H7 (cell line): ENCODE measurements around the gene SLU7. TPM values are rescaled to one million over a fixed set of nuclear protein-coding genes. Genes with fewer than 3 reads are reported as not detected.

ENCODE experiments used
- DNase-seq: peaks from one replicate; pipeline ENCODE4 v3.0.0; 2012
- H3K27me3 ChIP-seq: 2 replicates; pipeline ENCODE4 v1.6.0; 2011; ENCODE audit warnings: mild to moderate bottlenecking, low read length; ENCODE audit not compliant: control insufficient read depth, insufficient read depth
- H3K36me3 ChIP-seq: replicated peaks from 2 replicates; pipeline ENCODE4 v1.5.1; 2011; ENCODE audit warnings: low read length; ENCODE audit not compliant: control insufficient read depth, insufficient read depth
- H3K4me3 ChIP-seq: 2 replicates; pipeline ENCODE4 v1.5.1; 2011; ENCODE audit warnings: low read depth, mild to moderate bottlenecking, control low read depth, low read length, moderate library complexity; ENCODE audit not compliant: insufficient read depth
- total RNA-seq: library from RNA; depleted of rRNA; stranded (reverse); fragments of >200 nt; shearing (Covaris generic); gene quantifications from 2 replicates; pipeline ENCODE4 v1.2.3, GENCODE V29; 2014

The SLU7 gene
- total RNA-seq, 1 experiment from 2014 or later: 19.8 TPM

DNA sequence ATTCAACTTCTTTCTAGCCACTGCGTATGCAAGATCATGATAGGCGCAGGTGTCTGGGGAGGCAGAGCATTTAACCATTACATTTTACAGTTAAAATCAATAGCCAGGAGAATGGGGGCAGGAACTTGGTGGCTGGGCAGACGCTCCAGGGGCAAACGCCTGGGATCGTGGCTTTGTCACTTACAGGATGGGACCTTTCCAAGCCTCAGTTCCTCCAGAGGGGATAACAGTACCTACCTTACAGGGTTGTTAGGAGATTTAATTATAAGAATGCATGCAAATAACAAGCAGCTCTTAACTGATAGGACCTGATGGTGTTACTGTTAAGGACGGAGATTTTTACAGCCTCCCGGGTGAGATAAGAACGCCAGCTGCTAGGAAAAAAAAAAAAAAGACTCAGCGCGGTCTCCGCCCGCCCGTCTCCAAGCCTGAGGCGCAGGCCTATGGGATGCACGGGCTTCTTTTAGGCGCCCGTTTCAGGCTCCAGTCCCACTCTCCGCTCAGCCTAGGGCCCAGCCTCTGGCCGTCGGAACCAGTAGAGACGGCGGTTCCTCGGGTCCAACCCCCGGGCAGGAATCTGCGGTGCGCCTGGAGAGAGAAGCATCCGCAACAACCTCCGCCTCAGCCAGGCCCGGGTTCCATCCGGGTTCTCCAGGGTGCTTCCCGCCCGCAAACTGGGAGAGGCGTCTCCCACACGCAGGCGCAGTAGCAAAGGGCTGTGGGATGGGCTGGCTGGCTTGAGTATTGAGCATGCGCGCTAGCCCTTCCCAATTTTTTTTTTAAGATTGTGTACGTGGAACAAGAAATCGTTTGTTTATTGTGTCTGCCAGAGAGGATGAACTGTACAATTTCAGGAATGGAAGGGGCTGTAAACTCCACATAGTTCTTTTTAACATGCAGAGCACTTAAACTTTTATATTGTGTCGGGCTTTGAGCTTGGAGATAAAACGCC is 19.2 kb downstream of the SLU7 start, which contains the start of gene FAM200C:
Gene FAM200C, minus strand, starts transcription at position 653 of the 952 bp plus-strand sequence. CDS start 4,564 bp downstream, outside the sequence.
- Histone ChIP-seq H3K4me3 (peak within 1 kb of the TSS; percentile 84), H3K36me3 (peaks cover 4% of the 10 kb centered on the region), H3K27me3 (no peaks in the 10 kb centered on the region)
- peak; percentile 97 for DNase-seq

DNA sequence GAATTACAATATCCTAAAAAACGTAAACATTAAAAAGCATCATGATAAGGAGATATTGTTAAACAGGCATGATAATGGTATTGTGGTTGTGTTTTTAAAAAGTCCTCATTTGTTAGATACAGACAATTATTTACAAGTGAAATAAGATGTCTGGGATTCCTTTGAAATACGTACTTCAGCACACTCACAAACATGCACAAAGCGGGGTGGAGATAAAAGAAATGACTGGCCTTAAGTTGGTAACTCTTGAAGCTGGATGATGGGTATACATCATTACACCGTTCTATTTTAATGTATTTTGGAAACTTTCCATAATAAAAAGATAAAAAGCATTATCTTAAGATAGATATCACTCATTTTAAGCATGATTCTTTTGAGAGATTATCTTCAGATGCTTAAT is 20.1 kb downstream of the SLU7 start:
- no peak for DNase-seq
- no peaks in the 10 kb centered on the region for H3K27me3 ChIP-seq
- H3K36me3 ChIP-seq: peaks cover 3% of the 10 kb centered on the region
- peak overlapping the region; percentile 84; the same call in 1 of the 2 replicates for H3K4me3 ChIP-seq

- DNase-seq: no peak
- H3K4me3 ChIP-seq: no peak overlapping the region
- no peaks in the 10 kb centered on the region; the same call in 1 of the 2 replicates for H3K36me3 ChIP-seq
- no peaks in the 10 kb centered on the region for H3K27me3 ChIP-seq
These were observed 21.4 kb downstream of the SLU7 start for GRCh38 chr5:160397492-160397891.

- Histone ChIP-seq H3K4me3 (no peak overlapping the region), H3K36me3 (no peaks in the 10 kb centered on the region; the same call in 1 of the 2 replicates), H3K27me3 (no peaks in the 10 kb centered on the region)
- DNase-seq: no peak
These were observed 23.8 kb downstream of the SLU7 start for GRCh38 chr5:160395111-160395510.

DNA sequence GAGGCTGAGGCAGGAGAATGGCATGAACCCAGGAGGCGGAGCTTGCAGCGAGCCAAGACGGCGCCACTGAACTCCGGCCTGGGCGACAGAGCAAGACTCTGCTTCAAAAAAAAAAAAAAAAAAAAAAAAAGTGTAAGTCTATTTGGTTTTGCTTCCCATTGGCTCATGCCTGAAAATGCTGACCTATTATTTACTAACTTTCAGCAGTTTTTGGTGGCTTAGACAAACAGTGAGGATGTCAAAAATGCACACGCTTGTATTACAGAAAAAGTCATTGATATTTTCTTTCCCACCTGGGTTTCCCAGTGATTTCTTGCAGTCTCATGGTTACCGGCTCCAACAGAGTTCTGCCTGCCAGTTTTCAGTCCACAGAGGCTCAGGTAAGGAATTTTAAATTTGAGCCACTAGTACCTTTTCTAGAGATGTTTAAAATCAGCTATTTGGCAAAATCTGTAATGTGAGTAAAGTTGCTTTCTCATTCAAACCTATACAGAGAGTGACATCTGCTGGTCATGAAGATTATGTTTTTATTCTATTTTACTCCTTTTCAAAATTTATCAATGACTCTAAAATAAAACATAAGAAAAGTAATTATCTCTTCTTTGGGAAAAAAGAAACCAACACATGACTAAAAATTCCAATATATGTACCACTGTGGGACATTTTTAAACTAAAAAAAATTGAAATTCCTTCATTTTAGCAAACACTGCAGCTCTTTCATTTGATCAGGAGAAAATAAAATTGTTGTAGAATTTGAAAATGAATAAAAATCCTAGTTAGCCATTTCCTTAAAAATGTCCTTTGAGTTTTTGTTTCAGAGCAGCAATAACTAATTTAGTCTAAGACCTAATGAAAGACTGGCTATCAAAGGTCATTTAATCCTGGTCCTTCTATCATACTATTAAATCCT is 27.8 kb downstream of the SLU7 start:
- Histone ChIP-seq H3K27me3 (no peaks in the 10 kb centered on the region), H3K36me3 (no peaks in the 10 kb centered on the region), H3K4me3 (no peak overlapping the region)
- DNase-seq: no peak

- no peak overlapping the region for H3K4me3 ChIP-seq
- DNase-seq: no peak
- no peaks in the 10 kb centered on the region for H3K27me3 ChIP-seq
- H3K36me3 ChIP-seq: no peaks in the 10 kb centered on the region
These were observed 31.4 kb downstream of the SLU7 start for GRCh38 chr5:160387445-160387844.

DNA sequence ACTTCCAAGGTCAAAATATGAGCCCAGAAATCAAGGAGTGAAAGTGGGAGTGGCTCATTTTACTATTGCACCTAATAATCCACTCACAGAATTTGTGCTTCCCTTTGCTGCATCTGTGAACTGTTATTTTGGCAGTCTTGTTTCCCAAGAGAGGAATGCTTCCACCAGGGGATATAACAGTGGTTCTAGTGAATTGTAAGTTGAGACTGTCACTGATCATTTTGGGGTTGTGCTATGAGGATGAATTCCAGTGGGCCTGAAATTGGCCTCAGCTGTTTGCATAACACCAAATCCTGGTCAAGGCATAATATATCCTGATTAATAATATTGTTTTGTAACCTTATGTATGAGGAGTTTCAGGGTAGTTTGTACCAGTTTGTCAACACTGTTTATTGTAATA is 33.4 kb downstream of the SLU7 start:
- DNase-seq: no peak
- Histone ChIP-seq H3K36me3 (no peaks in the 10 kb centered on the region), H3K27me3 (no peaks in the 10 kb centered on the region), H3K4me3 (no peak overlapping the region)

DNA sequence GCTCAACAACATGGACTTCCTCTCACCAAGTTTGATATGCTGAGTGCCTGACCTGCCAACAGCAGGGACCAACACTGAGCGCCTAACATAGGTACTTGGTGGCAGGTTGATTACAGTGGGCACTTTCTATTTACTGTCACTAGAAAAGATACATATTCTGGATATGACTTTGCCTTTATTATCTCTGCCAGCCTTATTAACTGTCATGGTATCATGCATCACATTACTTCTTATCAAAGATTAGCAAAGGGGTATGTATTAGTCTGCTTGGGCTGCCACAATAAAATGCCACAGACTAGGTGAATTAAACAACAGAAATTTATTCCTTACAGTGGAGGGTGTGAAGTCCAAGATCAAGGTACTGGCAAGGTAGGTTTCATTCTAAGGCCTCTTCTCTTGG is 34.2 kb downstream of the SLU7 start:
- Histone ChIP-seq H3K4me3 (no peak overlapping the region), H3K27me3 (no peaks in the 10 kb centered on the region), H3K36me3 (no peaks in the 10 kb centered on the region)
- no peak for DNase-seq

DNA sequence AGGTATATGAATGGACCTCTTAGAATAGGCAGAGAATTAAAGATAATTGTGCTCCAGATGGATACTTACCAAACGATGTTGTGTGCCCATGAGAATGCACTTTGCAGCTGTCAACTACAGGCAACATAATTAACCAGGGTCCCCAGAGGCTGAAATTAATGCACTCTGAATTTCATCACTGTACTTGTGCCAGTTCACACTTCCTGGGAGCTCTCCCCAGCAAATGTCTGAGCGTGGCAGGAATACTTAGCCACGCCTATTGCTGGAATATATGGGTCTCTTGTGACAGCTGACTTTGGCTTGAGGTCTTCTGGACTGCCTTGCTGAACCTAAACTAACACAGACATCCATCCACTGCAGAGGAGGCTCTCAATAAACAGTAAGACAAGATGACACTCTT is 36.5 kb downstream of the SLU7 start:
- H3K27me3 ChIP-seq: no peaks in the 10 kb centered on the region
- H3K4me3 ChIP-seq: no peak overlapping the region
- no peak for DNase-seq
- H3K36me3 ChIP-seq: no peaks in the 10 kb centered on the region

- no peak for DNase-seq
- Histone ChIP-seq H3K4me3 (no peak overlapping the region), H3K27me3 (no peaks in the 10 kb centered on the region; the same call in 1 of the 2 replicates), H3K36me3 (no peaks in the 10 kb centered on the region)
These were observed 38.8 kb downstream of the SLU7 start for GRCh38 chr5:160380041-160380440.

DNA sequence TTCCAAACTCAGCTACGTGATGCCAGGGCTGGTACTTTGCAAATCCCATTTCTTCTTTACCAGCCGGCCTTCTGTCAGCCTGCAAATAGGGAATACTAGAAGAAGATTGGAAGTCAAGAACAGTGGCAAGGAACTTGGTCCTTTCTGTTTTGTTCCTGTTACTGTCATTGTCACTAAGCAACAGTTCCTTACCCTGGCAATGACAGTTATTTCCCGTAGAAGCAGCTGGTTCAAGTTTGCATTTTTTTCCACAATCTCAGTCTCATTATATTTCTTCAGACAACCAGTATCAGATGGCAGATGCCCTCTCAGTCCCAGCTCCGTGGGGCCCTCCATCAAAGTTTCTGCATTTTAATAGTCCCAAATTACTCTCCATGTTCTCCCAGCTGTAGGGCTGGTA is 39.4 kb downstream of the SLU7 start:
- no peak for DNase-seq
- no peaks in the 10 kb centered on the region; the same call in 1 of the 2 replicates for H3K27me3 ChIP-seq
- no peak overlapping the region for H3K4me3 ChIP-seq
- H3K36me3 ChIP-seq: no peaks in the 10 kb centered on the region

DNA sequence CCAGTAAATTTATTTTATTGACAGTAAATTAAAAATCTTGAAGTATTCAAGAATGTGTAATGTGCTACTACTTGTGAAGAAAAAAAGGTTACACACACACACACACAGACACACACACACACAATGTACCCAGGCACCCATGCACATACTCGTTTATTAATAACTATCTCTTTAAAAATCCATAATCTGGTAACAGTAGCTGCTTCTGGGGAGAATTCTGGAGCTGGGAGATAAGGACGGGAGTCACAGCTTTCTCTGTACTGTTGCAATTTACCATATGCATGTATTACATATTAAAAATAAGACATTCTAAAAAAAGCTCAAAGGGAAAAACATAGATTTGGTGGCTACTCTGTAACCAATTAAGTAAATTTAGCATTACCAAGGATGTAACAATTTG is 40.6 kb downstream of the SLU7 start:
- Histone ChIP-seq H3K4me3 (no peak overlapping the region), H3K27me3 (no peaks in the 10 kb centered on the region; the same call in 1 of the 2 replicates), H3K36me3 (no peaks in the 10 kb centered on the region)
- no peak for DNase-seq

DNA sequence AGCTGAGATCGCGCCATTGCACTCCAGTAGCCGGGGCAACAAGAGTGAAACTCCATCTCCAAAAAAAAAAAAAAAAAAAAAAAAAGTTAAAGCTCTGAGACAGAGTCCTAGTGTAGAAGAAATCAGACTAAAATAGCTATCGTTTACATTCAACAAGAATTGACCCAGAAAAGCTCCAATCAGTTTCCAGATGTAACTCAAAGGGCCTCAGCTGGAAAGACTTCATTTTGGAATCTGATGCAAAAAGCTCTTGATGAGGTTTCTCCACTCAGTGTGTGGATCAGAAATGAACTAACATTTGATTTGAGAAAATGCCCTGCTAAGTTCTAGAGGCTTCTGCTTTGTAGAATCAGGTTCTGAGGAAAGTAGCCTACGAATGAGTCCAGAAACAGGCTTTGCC is 41.2 kb downstream of the SLU7 start:
- Histone ChIP-seq H3K36me3 (no peaks in the 10 kb centered on the region), H3K4me3 (no peak overlapping the region), H3K27me3 (no peaks in the 10 kb centered on the region; the same call in 1 of the 2 replicates)
- no peak for DNase-seq

GRCh38 chr5:160376416-160376815 is 42.5 kb downstream of the SLU7 start:
- no peak overlapping the region for H3K4me3 ChIP-seq
- no peak for DNase-seq
- no peaks in the 10 kb centered on the region; the same call in 1 of the 2 replicates for H3K27me3 ChIP-seq
- H3K36me3 ChIP-seq: no peaks in the 10 kb centered on the region
